HG03135 (cell line): ENCODE results near the gene WAC.
"Not testable (repeated sequence)": the region's sequence is repeated elsewhere in the genome, so short reads cannot be mapped to it uniquely, and the experiment has no call there.

Experiments
- ATAC-seq: cut with Tn5 transposase; IDR thresholded peaks from one replicate; pipeline ENCODE4 v1.9.1; 2021; ENCODE audit warnings: mild to moderate bottlenecking, moderate library complexity; ENCODE audit not compliant: unreplicated experiment

The WAC gene

DNA sequence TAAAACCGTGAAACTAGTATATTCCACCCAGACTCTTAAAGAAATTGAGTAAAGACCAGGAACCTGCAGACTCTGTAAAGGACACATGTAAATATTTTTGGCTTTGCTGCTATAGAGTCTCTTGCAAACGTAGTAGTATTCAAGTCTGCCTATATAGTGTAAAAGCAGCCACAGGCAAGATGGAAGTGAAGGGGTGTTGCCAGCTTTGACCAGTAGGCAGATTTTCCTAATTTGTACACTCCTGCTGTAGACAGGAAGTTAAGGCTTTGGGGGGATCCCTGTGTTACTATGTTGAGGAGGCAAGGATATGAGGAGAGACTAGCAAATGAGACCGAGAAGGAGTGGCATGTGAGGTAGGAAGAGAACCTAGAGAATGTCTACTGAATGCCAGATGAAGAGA is 27.7 kb downstream of the WAC start:
- no peak for ATAC-seq

DNA sequence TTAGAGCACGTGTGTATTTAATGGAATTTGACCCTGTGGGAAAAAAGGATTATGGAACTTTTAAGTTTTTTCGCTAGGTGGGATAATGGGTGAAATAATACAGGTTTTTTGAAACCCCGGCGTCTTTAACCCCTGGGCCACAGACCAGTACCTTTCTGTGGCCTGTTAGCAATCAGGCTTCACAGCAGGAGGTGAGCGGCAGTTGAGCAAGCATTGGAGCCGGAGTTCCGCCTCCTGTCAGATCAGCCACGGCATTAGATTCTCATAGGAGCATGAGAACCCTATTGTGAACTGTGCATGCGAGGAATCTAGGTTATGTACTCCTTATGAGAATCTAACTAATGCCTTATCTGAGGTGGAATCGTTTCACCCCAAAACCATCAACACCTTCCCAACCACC is 28.6 kb downstream of the WAC start:
- ATAC-seq, result no peak

DNA sequence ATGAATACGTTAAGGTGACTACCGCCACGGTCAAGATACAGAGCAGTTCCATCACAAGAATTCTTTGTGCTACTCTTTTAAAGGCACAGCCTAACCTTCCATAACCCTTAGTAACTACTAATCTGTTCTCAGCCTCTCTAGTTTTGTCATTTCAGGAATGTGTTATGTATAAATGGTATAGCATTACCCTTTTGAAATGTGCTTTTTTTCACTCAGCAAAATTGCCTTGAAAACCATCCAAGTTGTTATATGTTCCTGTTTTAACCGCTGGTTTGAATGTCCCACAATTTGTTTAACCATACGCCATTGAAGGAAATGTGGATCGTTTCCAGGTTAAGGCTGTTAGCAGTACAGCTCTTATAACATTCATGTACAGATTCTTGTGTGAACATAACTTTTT is 32.0 kb downstream of the WAC start:
- ATAC-seq, result no peak

DNA sequence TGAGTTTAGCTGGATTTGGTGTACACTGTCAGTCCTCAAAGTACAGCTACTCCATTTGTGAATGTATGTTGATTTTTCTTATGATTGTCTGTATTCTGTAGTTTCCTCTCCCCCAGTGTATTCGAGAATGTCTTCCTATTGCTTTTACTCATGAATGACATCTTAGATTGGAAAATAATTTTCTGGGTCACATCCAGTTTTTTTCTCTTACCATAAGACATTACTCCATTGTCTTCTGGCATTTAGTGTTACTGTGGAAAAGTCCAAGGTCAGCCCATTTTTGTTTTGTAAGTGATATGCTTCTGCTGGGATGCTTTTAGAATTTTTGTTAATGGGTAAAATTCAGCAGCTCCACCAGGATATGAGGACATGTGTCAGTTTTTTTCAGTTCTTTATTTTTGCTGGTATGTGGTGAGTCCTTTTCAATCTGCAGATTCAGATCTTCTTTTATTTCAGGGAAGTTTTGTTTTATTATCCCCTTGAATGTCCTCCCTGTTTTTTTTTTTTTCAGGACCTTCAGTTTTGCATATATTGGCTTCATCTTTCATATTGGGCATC is 33.6 kb downstream of the WAC start:
- no peak for ATAC-seq

DNA sequence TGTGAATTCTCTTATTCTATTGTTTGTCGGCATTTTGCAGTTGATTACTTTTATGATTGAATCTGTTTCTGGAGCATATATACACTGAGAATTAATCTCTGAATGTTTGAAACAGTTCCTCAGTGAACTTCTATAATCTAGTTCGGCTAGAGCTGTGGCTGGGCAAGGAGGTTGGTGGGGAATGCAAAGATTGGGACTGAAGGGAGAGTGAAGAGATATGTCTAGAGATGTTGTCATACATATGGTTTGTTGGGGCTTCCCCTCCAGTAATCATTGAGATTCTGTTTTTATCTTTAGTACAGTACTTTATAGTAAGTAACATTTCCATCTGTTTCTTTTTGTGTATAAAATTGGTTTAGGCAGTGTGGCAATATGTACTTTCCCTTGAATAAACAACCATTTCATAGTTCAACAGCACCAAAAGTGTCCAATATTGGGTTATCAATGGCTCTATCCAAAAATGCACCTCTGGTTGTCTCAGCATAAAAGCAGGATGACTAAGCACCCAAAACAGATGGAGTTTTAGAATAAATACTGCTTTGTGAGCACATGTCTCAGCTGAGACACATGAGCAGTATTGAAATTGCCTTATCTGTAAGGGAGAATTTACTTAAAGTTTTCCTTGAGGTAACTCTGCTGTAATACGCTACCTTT is 36.7 kb downstream of the WAC start:
- ATAC-seq, result no peak

DNA sequence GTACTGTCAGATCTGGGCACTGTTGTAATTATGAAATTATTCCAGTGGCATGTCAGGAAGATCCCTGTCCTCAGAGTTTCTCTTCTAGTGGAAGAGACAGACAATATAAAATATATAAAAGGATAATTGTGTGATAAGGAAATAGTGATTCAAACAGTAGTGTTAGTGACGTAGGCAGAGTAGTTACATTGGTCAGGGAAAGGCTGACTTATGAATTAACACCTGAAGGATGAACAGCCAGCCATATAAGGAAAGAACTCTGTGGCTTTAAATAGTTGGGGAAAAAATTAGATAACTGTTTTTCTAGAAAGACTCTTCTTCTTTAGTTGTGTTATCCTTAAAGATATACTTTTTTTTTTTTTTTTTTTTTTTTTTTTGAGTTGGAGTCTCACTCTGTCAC is 37.7 kb downstream of the WAC start:
- ATAC-seq, result no peak

DNA sequence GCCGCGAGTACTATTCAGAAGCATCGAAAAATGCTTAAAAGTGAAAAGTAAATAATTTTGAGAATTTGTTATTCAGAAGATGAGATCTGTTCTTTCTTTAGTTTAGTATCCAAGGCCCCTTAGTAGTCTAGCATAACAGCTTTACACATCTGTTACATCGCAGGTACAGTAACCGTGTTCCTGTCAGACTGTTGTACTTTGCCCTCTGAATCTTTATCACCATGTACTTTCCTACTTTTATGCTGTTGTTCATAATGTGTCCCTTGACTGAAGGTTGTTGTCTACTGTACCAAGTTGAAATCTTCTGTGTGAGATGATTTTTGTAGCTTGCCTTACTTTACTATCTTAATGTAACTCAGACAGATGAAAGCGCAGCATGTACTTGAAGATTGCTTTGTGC is 38.3 kb downstream of the WAC start:
- ATAC-seq, result no peak

DNA sequence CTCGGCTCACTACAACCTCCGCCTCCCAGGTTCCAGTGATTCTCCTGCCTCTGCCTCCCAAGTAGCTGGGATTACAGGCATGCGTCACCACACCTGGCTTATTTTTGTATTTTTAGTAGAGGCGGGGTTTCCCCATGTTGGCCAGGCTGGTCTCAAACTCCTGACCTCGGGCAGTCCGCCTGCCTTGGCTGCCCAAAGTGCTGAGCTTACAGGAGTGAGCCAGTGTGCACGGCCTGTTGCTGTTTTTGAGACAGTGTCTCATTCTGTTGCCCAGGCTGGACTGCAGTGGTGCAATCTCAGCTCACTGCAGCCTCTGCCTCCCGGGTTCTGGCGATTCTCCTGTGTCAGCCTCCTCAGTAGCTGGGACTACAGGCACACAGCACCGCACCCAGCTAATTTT is 41.3 kb downstream of the WAC start:
- ATAC-seq, result not testable (repeated sequence)

DNA sequence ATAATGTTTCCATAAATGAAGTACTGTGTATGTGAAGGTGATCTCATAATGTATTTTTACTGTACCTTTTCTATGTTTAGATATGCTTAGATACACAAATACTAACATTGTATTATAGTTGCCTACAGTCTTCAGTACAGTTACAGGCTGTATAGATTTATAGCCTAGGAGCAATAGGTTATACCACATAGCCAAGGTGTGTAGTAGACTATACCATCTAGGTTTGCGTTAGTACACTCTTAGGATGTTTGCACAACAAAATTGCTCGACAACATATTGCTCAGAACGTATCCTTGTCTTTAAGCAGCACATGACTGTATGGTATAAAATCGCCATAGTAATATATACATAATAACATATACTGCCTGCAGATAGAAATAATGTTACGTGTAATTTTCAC is 42.9 kb downstream of the WAC start:
- ATAC-seq, result no peak

DNA sequence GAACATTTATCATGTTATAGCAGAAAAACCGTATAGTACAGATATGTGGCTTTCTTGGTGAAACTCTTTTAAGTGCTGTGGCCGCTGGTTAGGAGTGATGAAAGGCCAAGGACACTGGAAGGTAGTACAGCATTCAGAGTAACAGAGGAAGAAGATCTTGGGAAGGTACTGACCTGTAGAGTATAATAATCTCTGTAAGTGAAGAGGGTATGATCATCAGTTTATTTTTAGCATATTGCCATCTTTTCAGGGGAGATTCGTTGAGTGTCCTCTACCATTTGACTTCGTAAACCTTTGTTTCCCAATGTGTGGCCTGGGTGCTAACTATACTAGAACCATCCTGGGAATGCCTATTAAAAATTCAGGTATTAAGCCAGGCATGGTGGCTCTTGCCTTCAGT is 44.6 kb downstream of the WAC start:
- no peak for ATAC-seq

DNA sequence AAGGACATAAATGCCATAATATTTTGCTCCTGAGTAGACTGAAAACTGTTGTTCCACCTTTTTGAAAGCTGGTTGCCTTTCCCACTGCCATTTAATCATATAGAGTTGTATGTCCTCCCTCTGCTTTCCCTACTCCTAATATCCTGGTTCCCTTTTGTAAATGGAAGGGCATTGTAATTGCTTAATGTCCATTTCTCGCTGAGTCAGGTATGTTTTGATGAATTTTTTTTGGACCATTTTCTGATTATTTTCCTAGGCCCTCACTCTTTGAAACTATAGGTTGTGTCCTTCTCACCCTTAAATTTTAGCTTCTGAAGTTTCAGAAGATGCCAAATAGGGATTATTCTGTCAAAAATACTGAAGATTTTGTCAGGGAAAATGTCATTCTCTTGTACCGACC is 45.5 kb downstream of the WAC start:
- no peak for ATAC-seq

DNA sequence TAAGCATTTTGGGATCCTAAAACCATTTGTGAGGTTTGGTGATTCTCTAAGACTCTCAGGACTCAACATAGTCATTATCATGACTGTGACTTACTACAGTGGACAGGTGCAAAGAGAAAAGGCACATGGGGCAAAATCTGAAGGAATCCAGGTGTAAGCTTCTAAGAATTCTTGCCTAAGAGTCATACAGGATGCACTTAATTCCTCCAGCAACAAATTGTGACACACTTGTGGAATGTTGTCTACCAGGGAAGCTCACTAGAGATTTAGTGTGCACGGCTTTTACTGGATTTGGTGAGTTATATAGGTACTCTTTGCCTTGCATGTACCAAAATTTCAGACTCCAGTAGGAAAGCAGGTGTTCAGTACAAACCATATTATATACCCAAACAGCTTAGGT is 47.9 kb downstream of the WAC start:
- no peak for ATAC-seq

DNA sequence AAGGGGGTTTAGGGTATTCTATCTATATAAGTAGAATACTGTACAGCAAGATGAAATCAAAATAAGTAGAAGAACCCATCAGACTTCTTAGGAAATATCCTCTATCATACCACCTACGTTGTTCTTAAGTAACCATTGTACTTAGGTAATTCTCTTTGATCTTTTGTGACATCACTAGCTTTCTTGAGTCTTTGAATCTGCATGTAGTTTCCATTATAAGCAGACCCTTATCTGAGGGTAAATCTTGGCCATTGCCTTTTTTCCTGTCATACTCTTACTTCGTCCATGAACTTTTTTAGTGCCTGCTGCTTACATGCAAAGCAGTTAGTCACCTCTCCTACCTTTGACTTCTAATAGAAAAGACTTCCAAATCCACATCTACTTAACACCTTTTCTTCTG is 49.0 kb downstream of the WAC start:
- ATAC-seq, result no peak

DNA sequence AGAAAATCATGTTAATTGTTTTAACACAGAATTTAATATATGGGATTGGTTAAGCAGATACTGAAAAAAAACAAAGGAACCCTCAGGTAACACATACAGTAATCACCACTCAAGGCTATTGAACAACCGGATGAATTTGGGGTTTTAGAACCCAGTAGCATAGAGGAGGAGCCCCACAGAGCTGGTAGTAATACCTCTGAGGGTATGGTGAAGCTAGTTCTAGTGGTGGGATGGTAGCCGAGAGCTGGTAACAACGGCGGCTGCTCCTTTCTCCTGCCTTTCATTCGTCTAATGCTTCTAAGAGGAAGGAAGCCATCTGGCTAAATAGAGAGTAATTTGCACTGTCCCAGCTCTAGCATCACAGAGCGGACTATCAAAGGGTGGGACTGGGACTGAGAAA is 52.2 kb downstream of the WAC start:
- no peak for ATAC-seq

DNA sequence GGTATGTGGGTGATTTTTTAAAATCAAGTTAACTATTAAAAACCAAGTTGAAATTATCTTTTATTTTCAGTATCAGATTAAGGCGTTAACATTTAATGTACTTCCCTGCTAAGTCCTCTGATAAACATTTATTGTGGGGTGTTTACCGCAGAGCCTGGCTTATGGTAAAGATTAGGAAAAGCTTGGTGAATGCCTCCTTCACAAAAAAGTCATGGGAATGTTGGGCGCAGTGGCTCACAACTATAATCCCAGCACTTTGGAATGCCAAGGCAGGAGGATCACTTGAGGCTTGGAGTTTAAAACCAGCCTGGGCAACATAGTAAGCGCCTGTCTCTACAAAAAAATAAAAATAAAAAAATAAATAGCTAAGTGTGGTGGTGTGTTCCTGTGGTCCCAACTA is 53.3 kb downstream of the WAC start:
- no peak for ATAC-seq

DNA sequence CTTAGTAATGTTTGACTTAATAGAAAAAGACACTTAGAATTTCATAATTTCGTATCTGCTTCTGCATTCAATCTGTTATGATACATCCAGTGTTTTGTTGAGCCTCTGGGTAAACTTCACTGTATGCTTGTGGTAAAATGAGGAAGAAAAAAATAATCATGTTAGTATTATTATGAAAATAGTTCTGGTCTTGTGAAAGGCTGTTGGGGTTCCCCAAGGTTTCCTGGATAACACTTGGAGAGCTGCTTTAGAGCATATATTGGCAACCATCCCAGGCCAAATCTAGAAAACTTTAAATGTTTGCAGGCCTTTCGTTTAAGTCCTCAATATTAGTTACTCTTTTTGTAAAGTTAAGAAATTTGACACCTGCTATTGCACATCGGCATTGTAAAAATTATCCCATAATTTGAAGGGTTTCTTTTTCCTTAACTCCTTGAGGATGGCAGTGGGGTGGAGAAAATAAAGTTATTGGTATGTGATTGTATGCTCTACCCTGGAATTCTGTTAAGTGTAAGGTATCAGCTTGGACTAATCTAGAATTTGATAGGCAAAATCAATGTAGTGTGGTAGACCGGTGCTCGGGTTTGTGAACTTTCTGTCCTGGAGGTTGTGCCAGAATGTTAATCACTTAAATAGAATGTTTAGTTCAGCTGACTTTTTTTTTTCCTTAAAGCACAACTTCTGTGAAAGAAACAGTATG is 54.5 kb downstream of the WAC start:
- no peak for ATAC-seq

DNA sequence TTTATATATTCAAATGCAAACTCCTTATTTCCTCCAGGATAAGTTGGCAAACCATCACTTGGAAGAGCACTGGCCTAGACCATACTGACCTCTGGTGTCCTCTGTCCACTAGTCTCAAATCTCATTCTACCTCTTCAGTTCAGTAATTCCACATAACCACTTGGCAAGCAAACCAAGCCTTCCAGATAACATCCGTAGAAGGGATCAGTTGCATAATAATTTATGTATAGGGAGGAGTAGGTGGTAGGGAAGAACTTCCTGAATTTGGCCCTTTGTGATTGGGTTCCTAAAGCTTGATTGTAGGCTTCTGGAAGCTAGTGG is 55.0 kb downstream of the WAC start:
- no peak for ATAC-seq

DNA sequence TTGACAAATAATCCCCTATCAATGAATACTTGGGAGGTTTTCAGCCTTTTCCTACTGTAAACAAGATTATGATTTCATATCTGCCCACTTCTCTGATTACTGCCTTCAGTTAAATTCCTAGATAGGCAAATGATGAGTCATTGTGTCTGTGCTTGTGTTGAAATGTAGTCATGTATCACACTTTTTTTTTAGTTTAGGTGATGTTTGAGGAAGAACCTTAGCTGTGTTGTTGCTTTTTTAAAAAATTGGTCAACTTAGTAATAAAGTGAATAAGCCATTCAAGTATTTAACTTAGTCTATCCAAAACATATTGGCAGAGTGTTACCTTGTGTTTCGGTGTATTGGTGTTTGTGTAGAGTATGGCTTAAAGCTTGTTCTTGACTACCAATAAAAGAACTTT is 60.0 kb downstream of the WAC start:
- no peak for ATAC-seq

DNA sequence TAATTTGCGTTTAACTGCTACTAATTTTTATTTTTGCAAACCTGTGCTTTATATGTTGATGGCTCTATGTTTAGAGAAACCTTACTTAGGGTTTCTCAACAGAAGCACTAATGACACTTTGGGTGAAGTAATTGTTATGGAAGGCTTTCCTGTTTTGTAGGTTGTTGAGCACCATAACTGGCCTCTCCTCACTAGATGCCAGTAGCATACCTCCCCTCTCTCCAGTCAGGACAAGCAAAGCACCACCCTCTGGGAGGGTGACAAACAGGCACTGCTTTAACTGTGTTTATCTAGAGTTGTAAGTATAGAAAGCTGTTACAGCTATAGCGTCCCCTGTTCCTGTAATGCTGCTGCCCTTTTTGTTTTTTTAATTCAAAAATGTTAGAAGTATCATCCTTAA is 60.9 kb downstream of the WAC start:
- ATAC-seq, result no peak

DNA sequence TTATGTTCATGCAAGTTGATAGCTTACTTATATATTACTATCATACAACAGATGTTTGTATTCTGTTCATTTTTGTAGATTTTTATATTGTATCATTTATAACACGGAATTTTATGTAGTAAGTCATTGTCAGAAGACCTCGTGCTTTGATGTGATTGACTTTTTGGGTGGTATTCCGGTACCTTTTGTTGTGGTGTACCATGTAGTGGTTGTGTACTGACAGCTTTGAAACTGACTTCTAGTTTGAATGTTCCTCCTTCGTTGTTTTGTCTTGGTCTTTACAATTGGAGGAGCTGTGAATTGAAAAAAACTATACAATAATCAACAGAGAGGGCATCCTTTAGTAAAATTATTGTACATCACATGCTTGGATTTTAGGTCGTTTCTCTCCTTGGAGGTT is 61.5 kb downstream of the WAC start:
- ATAC-seq, result no peak

DNA sequence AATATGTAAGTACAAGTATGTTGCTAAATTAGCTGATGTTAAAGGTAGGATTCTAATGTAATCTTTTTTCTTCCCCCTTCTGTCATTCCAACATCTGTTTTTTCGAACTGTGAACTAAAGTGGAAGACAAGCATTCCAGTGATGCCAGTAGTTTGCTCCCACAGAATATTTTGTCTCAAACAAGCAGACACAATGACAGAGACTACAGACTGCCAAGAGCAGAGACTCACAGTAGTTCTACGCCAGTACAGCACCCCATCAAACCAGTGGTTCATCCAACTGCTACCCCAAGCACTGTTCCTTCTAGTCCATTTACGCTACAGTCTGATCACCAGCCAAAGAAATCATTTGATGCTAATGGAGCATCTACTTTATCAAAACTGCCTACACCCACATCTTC is 62.7 kb downstream of the WAC start:
- ATAC-seq, result no peak

DNA sequence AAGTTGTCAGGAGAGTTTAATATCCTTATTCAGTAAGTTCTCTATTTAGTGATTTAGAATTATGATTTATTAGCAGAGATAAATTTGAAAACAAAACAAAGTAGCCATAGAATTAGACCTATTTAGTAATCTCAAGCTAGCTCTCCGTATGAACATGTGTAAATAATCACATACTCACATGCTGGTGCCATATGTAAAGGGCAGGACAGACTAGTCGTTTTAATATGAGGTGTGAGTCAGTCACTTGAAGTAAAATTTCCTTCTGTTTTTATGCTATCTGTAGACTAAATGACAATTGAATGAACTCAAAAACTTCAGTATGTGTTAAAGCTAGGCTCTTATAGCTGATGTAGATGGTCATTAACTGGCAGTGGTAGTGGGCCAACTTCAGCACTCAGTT is 67.1 kb downstream of the WAC start:
- ATAC-seq, result no peak

DNA sequence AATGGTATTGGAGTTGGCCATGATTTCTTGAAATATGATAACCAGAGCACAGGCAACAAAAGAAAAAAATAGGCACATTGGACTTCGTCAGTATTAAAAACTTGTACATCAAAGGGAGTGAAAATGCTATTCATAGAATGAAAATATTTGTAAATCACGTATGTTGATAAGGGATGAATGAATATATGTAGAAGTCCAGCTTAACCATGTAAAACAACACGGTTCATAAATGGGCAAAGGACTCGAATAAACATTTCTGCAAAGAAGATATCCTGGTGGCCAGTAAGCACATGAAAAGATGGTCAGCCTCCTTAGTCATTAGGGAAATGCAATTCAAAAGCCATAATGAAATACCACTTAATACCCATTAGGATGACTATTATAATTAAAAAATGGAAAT is 68.1 kb downstream of the WAC start:
- ATAC-seq, result no peak
